Sigmoid colon (tissue), 7 donors: ENCODE measurements around the gene DTD1. TPM values are rescaled to one million over a fixed set of nuclear protein-coding genes. Genes with fewer than 3 reads are reported as not detected.
"Not testable (repeated sequence)": the region's sequence is repeated elsewhere in the genome, so short reads cannot be mapped to it uniquely, and the experiment has no call there.

Experiments used
- DNase-seq: peaks from one replicate; pipeline ENCODE4 v3.0.0-alpha.2; 2019
- H3K27ac ChIP-seq, 4 donors: fragments of 200-600 bp; sonication (generic); one replicate each; pipeline ENCODE4 v1.5.1; 2016 to 2019; ENCODE audit warnings: mild to moderate bottlenecking in 1 of 4
- H3K27me3 ChIP-seq, 3 donors: fragments of 200-600 bp; sonication (generic); one replicate each; pipeline ENCODE4 v1.5.1; 2019; ENCODE audit warnings: mild to moderate bottlenecking in 1 of 3
- H3K36me3 ChIP-seq, 4 donors: fragments of 200-600 bp; sonication (generic); one replicate each; pipeline ENCODE4 v1.5.1; 2016 to 2019
- H3K4me1 ChIP-seq, 4 donors: fragments of 200-600 bp; sonication (generic); one replicate each; pipeline ENCODE4 v1.5.1; 2017 to 2019
- H3K4me3 ChIP-seq, 4 donors: fragments of 200-600 bp; sonication (generic); one replicate each; pipeline ENCODE4 v1.5.1; 2017 to 2019; ENCODE audit warnings: mild to moderate bottlenecking in 2 of 4, moderate library complexity in 1 of 4
- H3K9me3 ChIP-seq, 4 donors: fragments of 200-600 bp in 3 of 4; sonication (generic) in 3 of 4; one replicate each; pipeline versions ENCODE4 v1.5.1 to v1.6.1; 2013 to 2019
- CTCF ChIP-seq, 4 experiments: fragments of 450-650 bp in 3 of 4; fragments of 200-600 bp in 1 of 4; IDR thresholded peaks; one replicate each; pipeline ENCODE4 v1.5.1; 2016 to 2019; ENCODE audit warnings: antibody characterized with exemption in 4 of 4, mild to moderate bottlenecking in 3 of 4, moderate library complexity in 2 of 4
- EP300 ChIP-seq, 4 donors: sonication (generic); formaldehyde crosslinking; IDR thresholded peaks; one replicate each; pipeline ENCODE4 v1.6.1; 2017; ENCODE audit warnings: antibody characterized with exemption in 4 of 4
- POLR2A ChIP-seq, 2 donors: fragments of 450-650 bp; IDR thresholded peaks; one replicate each; pipeline ENCODE4 v1.6.1; 2016; ENCODE audit warnings: antibody characterized with exemption in 2 of 2, mild to moderate bottlenecking in 2 of 2, moderate library complexity in 2 of 2
- POLR2AphosphoS5 ChIP-seq, 4 donors: sonication (generic); formaldehyde crosslinking; IDR thresholded peaks; one replicate each; pipeline ENCODE4 v1.6.1; 2017; ENCODE audit warnings: antibody characterized with exemption in 4 of 4
- WGBS, 2 donors: extraction: QIAGEN DNeasy Blood & Tissue Kit; methylation state at CpG; one replicate each; pipeline ENCODE4 v1.1.7; 2013; 5-methylcytosine and 5-hydroxymethylcytosine counted together
- intact Hi-C: fragments of 100-400 bp; cut with DNase I; formaldehyde crosslinking; loops from one replicate; pipeline ENCODE4 v1.15.1; 2023
- polyA plus RNA-seq, 3 donors: library from polyadenylated mRNA; stranded (reverse); fragments of 200-250 nt; gene quantifications; one replicate each; pipeline ENCODE4 v1.2.3, GENCODE V29; 2013
- total RNA-seq, 4 donors: library from RNA; depleted of rRNA; stranded (reverse); fragments of >200 nt; gene quantifications; one replicate each; pipeline ENCODE4 v1.1.0, GENCODE V29; 2016
- donor health status: healthy with polysubstance abuse.
- donor health status: Bipolar disorder and iron deficiency.
- donor health status: healthy.

The DTD1 gene
- total and polyA plus RNA-seq, 7 donors, result 11.6 to 22.9 (median 18.9) TPM

- TF ChIP-seq POLR2A (IDR thresholded peaks at IDR 0.05), result no peak
- no peak for TF ChIP-seq EP300 (IDR thresholded peaks at IDR 0.05)
- no peak for TF ChIP-seq CTCF (IDR thresholded peaks at IDR 0.05)
- intact Hi-C loops, result no loop called here
- H3K9me3 ChIP-seq, result no peaks in the 10 kb centered on the region
Measured at GRCh38 chr20:18780385-18781130, 192.7 kb downstream of the DTD1 start.

GRCh38 chr20:18781509-18781908, 193.7 kb downstream of the DTD1 start:
- Histone ChIP-seq H3K27me3 (no peaks in the 10 kb centered on the region), H3K4me1 (no peaks in the 10 kb centered on the region), H3K4me3 (no peak overlapping the region), H3K36me3 (no peaks in the 10 kb centered on the region), H3K27ac (no peak overlapping the region), H3K9me3 (no peaks in the 10 kb centered on the region)
- 76 to 86% methylated on average over 3 of the region's 3 CpGs for WGBS, 2 donors
- no peak for DNase-seq
- intact Hi-C loops, result no loop called here
- TF ChIP-seq POLR2AphosphoS5 (IDR thresholded peaks at IDR 0.05), result no peak

More at GRCh38 chr20:18780385-18781130, 192.7 kb downstream of the DTD1 start:
- Histone ChIP-seq H3K27me3 (no peaks in the 10 kb centered on the region), H3K4me1 (no peaks in the 10 kb centered on the region), H3K4me3 (no peak overlapping the region), H3K36me3 (no peaks in the 10 kb centered on the region), H3K27ac (no peak overlapping the region)
- DNase-seq, result no peak
- WGBS, 2 donors, result 83 to 85% methylated on average over 9 of the region's 9 CpGs

GRCh38 chr20:18783385-18783959, 195.6 kb downstream of the DTD1 start:
- no peak for DNase-seq
- intact Hi-C loops, result no loop called here
- H3K4me1 ChIP-seq, result no peaks in the 10 kb centered on the region
- no peaks in the 10 kb centered on the region for H3K9me3 ChIP-seq
- no peaks in the 10 kb centered on the region for H3K36me3 ChIP-seq
- no peak overlapping the region for H3K27ac ChIP-seq
- 80% methylated on average over 5 of the region's 5 CpGs for WGBS, 2 donors
- no peaks in the 10 kb centered on the region for H3K27me3 ChIP-seq
- no peak overlapping the region for H3K4me3 ChIP-seq
- TF ChIP-seq POLR2A (IDR thresholded peaks at IDR 0.05), result no peak
- TF ChIP-seq POLR2AphosphoS5 (IDR thresholded peaks at IDR 0.05), result no peak
- TF ChIP-seq EP300 (IDR thresholded peaks at IDR 0.05), result no peak
- no peak for TF ChIP-seq CTCF (IDR thresholded peaks at IDR 0.05)

GRCh38 chr20:18787046-18787445, 199.2 kb downstream of the DTD1 start:
- H3K4me1 ChIP-seq, H3K27me3 ChIP-seq, H3K36me3 ChIP-seq, DNase-seq, H3K27ac ChIP-seq, intact Hi-C loops, H3K4me3 ChIP-seq, H3K9me3 ChIP-seq: not testable (repeated sequence)
- WGBS, 2 donors, result 89 to 90% methylated on average over 2 of the region's 2 CpGs

GRCh38 chr20:18788021-18788420, 200.2 kb downstream of the DTD1 start:
- no peak for TF ChIP-seq POLR2A (IDR thresholded peaks at IDR 0.05)
- no peak for TF ChIP-seq POLR2AphosphoS5 (IDR thresholded peaks at IDR 0.05)
- no peak for TF ChIP-seq EP300 (IDR thresholded peaks at IDR 0.05)
- TF ChIP-seq CTCF (IDR thresholded peaks at IDR 0.05), result no peak
- no peak overlapping the region for H3K4me3 ChIP-seq
- DNase-seq, result no peak
- no peaks in the 10 kb centered on the region for H3K4me1 ChIP-seq
- no peaks in the 10 kb centered on the region for H3K9me3 ChIP-seq
- intact Hi-C loops, result no loop called here
- H3K36me3 ChIP-seq, result no peaks in the 10 kb centered on the region
- no peak overlapping the region for H3K27ac ChIP-seq
- no peaks in the 10 kb centered on the region for H3K27me3 ChIP-seq
